ENCODE measurements around the gene MUCL3. TPM values are rescaled to one million over a fixed set of nuclear protein-coding genes. Genes with fewer than 3 reads are reported as not detected.
"Not testable (repeated sequence)": the region's sequence is repeated elsewhere in the genome, so short reads cannot be mapped to it uniquely, and the experiment has no call there.

The MUCL3 gene
- total RNA-seq, 1 experiment from 2014 or later, result 0.15 TPM

DNA sequence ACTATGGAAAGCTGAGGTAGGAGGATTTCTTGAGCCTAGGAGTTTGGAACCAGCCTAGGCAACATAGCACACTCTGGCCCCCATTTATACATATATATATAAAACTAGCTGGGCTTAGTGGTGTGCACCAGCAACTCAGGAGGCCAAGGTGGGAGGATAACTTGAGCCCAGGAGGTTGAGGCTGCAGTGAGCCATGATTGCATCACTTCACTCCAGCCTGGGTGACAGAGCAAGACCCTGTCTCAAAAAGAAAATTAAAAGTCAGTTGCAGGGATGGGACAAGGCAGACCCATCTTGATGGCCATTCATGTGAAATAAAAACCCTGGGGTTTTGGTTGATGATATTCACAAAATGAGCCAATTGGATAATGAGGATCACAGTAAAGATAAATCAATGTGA lies 39.3 kb upstream of the MUCL3 start:
- Histone ChIP-seq H2AFZ (ENCODE audit: low read depth, low read length, poor library complexity, severe bottlenecking) (no peak overlapping the region), H3K4me2 (ENCODE audit: low read length) (no peak overlapping the region), H3K36me3 (ENCODE audit: control insufficient read depth in 1 of 2, insufficient read depth in 2 of 2, low read length in 2 of 2) (peaks cover 19 to 25% of the 10 kb centered on the region in 2 experiments; a peak in 3 of 4 replicates), H4K20me1 (ENCODE audit: insufficient read depth) (no peaks in the 10 kb centered on the region), H3K79me2 (ENCODE audit: insufficient read depth, low read length) (no peaks in the 10 kb centered on the region), H3K27me3 (ENCODE audit: insufficient read depth, low read length) (no peaks in the 10 kb centered on the region), H3K9ac (ENCODE audit: low read length) (no peak overlapping the region), H3K9me3 (ENCODE audit: control insufficient read depth in 1 of 2, insufficient read depth in 1 of 2, low read depth in 1 of 2, low read length in 2 of 2) (no peaks in the 10 kb centered on the region), H3K27ac (ENCODE audit: low read depth, low read length) (no peak overlapping the region), H3K9me2 (ENCODE audit: insufficient read depth) (no peaks in the 10 kb centered on the region), H3K4me1 (ENCODE audit: control insufficient read depth in 1 of 2, insufficient read depth in 2 of 2, low read length in 2 of 2) (no peaks in the 10 kb centered on the region), H3K4me3 (replicated peaks in 1 of 2; ENCODE audit: low read depth in 1 of 2, low read length in 2 of 2) (no peak overlapping the region)
- POLR2A ChIA-PET, result no interaction called here
- no TSS peak for BruUV-seq (replicated peaks)
- TF ChIP-seq, protein P1, sequence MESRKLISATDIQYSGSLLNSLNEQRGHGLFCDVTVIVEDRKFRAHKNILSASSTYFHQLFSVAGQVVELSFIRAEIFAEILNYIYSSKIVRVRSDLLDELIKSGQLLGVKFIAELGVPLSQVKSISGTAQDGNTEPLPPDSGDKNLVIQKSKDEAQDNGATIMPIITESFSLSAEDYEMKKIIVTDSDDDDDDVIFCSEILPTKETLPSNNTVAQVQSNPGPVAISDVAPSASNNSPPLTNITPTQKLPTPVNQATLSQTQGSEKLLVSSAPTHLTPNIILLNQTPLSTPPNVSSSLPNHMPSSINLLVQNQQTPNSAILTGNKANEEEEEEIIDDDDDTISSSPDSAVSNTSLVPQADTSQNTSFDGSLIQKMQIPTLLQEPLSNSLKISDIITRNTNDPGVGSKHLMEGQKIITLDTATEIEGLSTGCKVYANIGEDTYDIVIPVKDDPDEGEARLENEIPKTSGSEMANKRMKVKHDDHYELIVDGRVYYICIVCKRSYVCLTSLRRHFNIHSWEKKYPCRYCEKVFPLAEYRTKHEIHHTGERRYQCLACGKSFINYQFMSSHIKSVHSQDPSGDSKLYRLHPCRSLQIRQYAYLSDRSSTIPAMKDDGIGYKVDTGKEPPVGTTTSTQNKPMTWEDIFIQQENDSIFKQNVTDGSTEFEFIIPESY (IDR thresholded peaks at IDR 0.05; ENCODE audit: extremely low read depth, insufficient replicate concordance, low read length), result no peak
- no peak for TF ChIP-seq EZH2 (IDR thresholded peaks at IDR 0.05)
- TF ChIP-seq SP1 (IDR thresholded peaks at IDR 0.05; ENCODE audit: low read depth), result no peak
- RAD21 ChIA-PET (ENCODE audit: low non-redundant PET in 1 of 2, low total read pairs in 2 of 2, uncharacterized antibody in 2 of 2, unreplicated experiment in 2 of 2), result no interaction called here
- intact Hi-C loops (cut with micrococcal nuclease), result no loop called here
- ATAC-seq (no peak), DNase-seq (ENCODE audit: low read depth, low spot score) (no peak)
- CTCF ChIA-PET, result no interaction called here

DNA sequence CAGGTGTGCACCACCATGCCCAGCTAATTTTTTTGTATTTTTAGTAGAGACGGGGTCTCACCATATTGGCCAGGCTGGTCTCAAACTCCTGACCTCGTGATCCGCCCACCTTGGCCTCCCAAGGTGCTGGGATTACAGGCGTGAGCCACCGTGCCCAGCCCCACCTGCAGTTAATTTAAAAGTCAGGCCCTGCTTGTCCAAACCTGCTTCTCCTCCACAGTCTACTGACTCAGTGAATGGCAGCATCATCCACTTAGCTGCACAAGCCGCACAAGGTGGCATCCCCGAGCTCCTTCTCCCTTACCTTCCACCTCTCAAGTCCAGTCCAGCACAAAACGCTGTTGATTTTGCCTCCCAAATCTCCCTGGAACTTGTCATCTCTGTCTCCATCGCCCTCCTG lies 38.6 kb upstream of the MUCL3 start:
- H4K20me1 ChIP-seq (ENCODE audit: insufficient read depth); BruUV-seq (replicated peaks); H2AFZ ChIP-seq (ENCODE audit: low read depth, low read length, poor library complexity, severe bottlenecking); H3K9me3 ChIP-seq (ENCODE audit: control insufficient read depth in 1 of 2, insufficient read depth in 1 of 2, low read depth in 1 of 2, low read length in 2 of 2); POLR2A ChIA-PET; H3K9me2 ChIP-seq (ENCODE audit: insufficient read depth); H3K9ac ChIP-seq (ENCODE audit: low read length); DNase-seq (ENCODE audit: low read depth, low spot score); intact Hi-C loops (cut with micrococcal nuclease); RAD21 ChIA-PET (ENCODE audit: low non-redundant PET in 1 of 2, low total read pairs in 2 of 2, uncharacterized antibody in 2 of 2, unreplicated experiment in 2 of 2); H3K4me1 ChIP-seq (ENCODE audit: control insufficient read depth in 1 of 2, insufficient read depth in 2 of 2, low read length in 2 of 2); ATAC-seq; H3K4me2 ChIP-seq (ENCODE audit: low read length); H3K27ac ChIP-seq (ENCODE audit: low read depth, low read length); H3K79me2 ChIP-seq (ENCODE audit: insufficient read depth, low read length); H3K27me3 ChIP-seq (ENCODE audit: insufficient read depth, low read length); H3K4me3 ChIP-seq (replicated peaks in 1 of 2; ENCODE audit: low read depth in 1 of 2, low read length in 2 of 2): not testable (repeated sequence)
- CTCF ChIA-PET, result interaction anchor here (0.7 kb wide), 1 partner anchor 176 kb away, joined by 3 read pairs; no protein-coding TSS in a partner anchor
- H3K36me3 ChIP-seq (ENCODE audit: control insufficient read depth in 1 of 2, insufficient read depth in 2 of 2, low read length in 2 of 2), result peaks cover 11 to 20% of the 10 kb centered on the region in 2 experiments; a peak in 3 of 4 replicates
